GM12878 (cell line): ENCODE results near the gene TMCO1. TPM values are rescaled to one million over a fixed set of nuclear protein-coding genes. Genes with fewer than 3 reads are reported as not detected.

Source experiments
- ATAC-seq: fragments of 200-7000 bp; cut with Tn5 transposase; 3 replicates; pipeline ENCODE4 v1.9.1; 2020; ENCODE audit warnings: mild to moderate bottlenecking, moderate library complexity
- BruUV-seq: library from RNA; stranded (reverse); fragments of 400-500 nt; replicated peaks from 2 replicates; lab custom pipeline; 2021; lab: Mats Ljungman, UMichigan
- CTCF ChIA-PET: fragments of 300-600 bp; sonication (Branson Sonifier 250); formaldehyde crosslinking; extraction: SDS; loops from one replicate; lab custom pipeline; 2021; ENCODE audit warnings: inconsistent platforms; lab: Yijun Ruan, JAX
- POLR2A ChIA-PET: fragments of 350-600 bp; formaldehyde crosslinking; extraction: SDS; loops from one replicate; lab custom pipeline; 2021; ENCODE audit warnings: inconsistent platforms; lab: Charles Lee
- RAD21 ChIA-PET: fragments of 300-600 bp; sonication (Branson Sonifier 250); formaldehyde crosslinking; loops from one replicate; lab custom pipeline; 2023; ENCODE audit warnings: antibody characterized with exemption; ENCODE audit not compliant: unreplicated experiment; lab: Charles Lee
- SMC1A ChIA-PET: fragments of 300-600 bp; sonication (Branson Sonifier 250); formaldehyde crosslinking; loops from one replicate; lab custom pipeline; 2023; ENCODE audit not compliant: unreplicated experiment, uncharacterized antibody; lab: Charles Lee
- DNase-seq: peaks from one replicate; pipeline ENCODE4 v3.0.0-alpha.2; 2011; ENCODE audit warnings: low read depth, low spot score
- FAIRE-seq: peaks from 3 replicates; lab custom pipeline; 2011; peaks lifted over from hg19 to GRCh38; lab: Jason Lieb, UNC
- H2AFZ ChIP-seq: 2 replicates; pipeline ENCODE4 v1.6.0; 2011; ENCODE audit warnings: low read depth, low read length, control low read depth; ENCODE audit not compliant: control insufficient read depth
- H3K27ac ChIP-seq: 2 replicates; pipeline ENCODE4 v1.5.1; 2011; ENCODE audit warnings: control low read depth; ENCODE audit not compliant: control insufficient read depth, insufficient read depth
- H3K27me3 ChIP-seq, 2 experiments: replicated peaks in 1 of 2; 2 replicates each; pipeline versions ENCODE4 v1.6.0 to v1.6.1; 2011; ENCODE audit warnings: low read length in 1 of 2; ENCODE audit not compliant: control insufficient read depth in 2 of 2, insufficient read depth in 2 of 2
- H3K36me3 ChIP-seq, 2 experiments: 2 replicates each; pipeline ENCODE4 v1.5.1; 2011; ENCODE audit warnings: low read length in 1 of 2; ENCODE audit not compliant: control insufficient read depth in 2 of 2, insufficient read depth in 2 of 2
- H3K4me1 ChIP-seq: 2 replicates; pipeline ENCODE4 v1.6.1; 2011; ENCODE audit warnings: mild to moderate bottlenecking, low read length, moderate library complexity, mixed read lengths; ENCODE audit not compliant: control insufficient read depth, insufficient read depth
- H3K4me2 ChIP-seq: 2 replicates; pipeline ENCODE4 v1.6.0; 2011; ENCODE audit warnings: control low read depth; ENCODE audit not compliant: control insufficient read depth, insufficient read depth
- H3K4me3 ChIP-seq: fragments of 200-600 bp; sonication (generic); 2 replicates; pipeline ENCODE4 v1.5.1; 2016
- H3K79me2 ChIP-seq: 2 replicates; pipeline ENCODE4 v1.6.0; 2011; ENCODE audit warnings: low read length; ENCODE audit not compliant: control insufficient read depth, insufficient read depth
- H3K9ac ChIP-seq: 2 replicates; pipeline ENCODE4 v1.8.0; 2011; ENCODE audit warnings: low read length, control low read depth, mixed read lengths; ENCODE audit not compliant: control insufficient read depth, insufficient read depth
- H3K9me3 ChIP-seq: replicated peaks from 3 replicates; pipeline ENCODE4 v1.5.1; 2011; ENCODE audit warnings: mild to moderate bottlenecking, low read length; ENCODE audit not compliant: control insufficient read depth, insufficient read depth
- H4K20me1 ChIP-seq: 2 replicates; pipeline ENCODE4 v1.6.0; 2011; ENCODE audit not compliant: control insufficient read depth, insufficient read depth
- CBX3 ChIP-seq: fragments of 200-600 bp; sonication (generic); IDR thresholded peaks from 2 replicates; pipeline ENCODE4 v1.6.1; 2016; ENCODE audit warnings: low read depth, borderline replicate concordance
- CREB1 ChIP-seq: IDR thresholded peaks from 2 replicates; pipeline ENCODE4 v1.6.1; 2012; ENCODE audit warnings: low read depth, mild to moderate bottlenecking, inconsistent platforms
- CREM ChIP-seq: IDR thresholded peaks from 2 replicates; pipeline ENCODE4 v1.6.1; 2014; ENCODE audit warnings: antibody characterized with exemption, low read depth
- HCFC1 ChIP-seq: fragments of 150-350 bp; IDR thresholded peaks from 2 replicates; pipeline ENCODE4 v1.6.1; 2014; ENCODE audit warnings: low read length
- IKZF1 ChIP-seq: fragments of 450-650 bp; conservative IDR thresholded peaks from 2 replicates; pipeline ENCODE4 v1.6.1; 2017; ENCODE audit warnings: antibody characterized with exemption, mild to moderate bottlenecking
- IRF4 ChIP-seq: IDR thresholded peaks from 2 replicates; pipeline ENCODE4 v1.6.1; 2011; ENCODE audit warnings: low read depth, low read length
- PAX5 ChIP-seq: IDR thresholded peaks from 2 replicates; pipeline ENCODE4 v1.6.1; 2011; ENCODE audit warnings: low read depth, low read length, borderline replicate concordance
- RFX5 ChIP-seq: IDR thresholded peaks from 2 replicates; pipeline ENCODE4 v1.6.1; 2011; ENCODE audit warnings: low read depth, low read length, improper control_type of control experiment
- RUNX3 ChIP-seq: IDR thresholded peaks from 2 replicates; pipeline ENCODE4 v1.6.1; 2012; ENCODE audit warnings: low read length, inconsistent platforms
- SMC3 ChIP-seq: IDR thresholded peaks from 2 replicates; pipeline ENCODE4 v1.6.1; 2011; ENCODE audit warnings: low read length, improper control_type of control experiment, borderline replicate concordance
- STAT1 ChIP-seq: fragments of 450-650 bp; conservative IDR thresholded peaks from 2 replicates; pipeline ENCODE4 v1.6.1; 2014; ENCODE audit warnings: antibody characterized with exemption, mild to moderate bottlenecking
- WGBS: methylation state at CpG from one replicate; pipeline ENCODE4 v1.1.6; 2016; ENCODE audit warnings: low lambda C conversion rate; ENCODE audit not compliant: insufficient replicate concordance, insufficient coverage; ENCODE audit errors: missing lambda C conversion rate; 5-methylcytosine and 5-hydroxymethylcytosine counted together
- in situ Hi-C: fragments of 300-500 bp; cut with MboI; formaldehyde crosslinking; loops from 9 replicates; pipeline ENCODE4 v1.14.3; 2018; ENCODE audit warnings: mixed read lengths
- intact Hi-C: fragments of 100-400 bp; cut with micrococcal nuclease; formaldehyde crosslinking; loops from one replicate; pipeline ENCODE4 v1.14.2; 2022; ENCODE audit not compliant: unreplicated experiment
- polyA plus RNA-seq, 11 experiments: library from polyadenylated mRNA; depleted of rRNA in 4 of 11; unstranded in 6 of 11; stranded (reverse) in 5 of 11; fragments of >200 nt; fragmentation: Nextera tagmentation in 4 of 11; fragmentation: Illumina TruSeq in 1 of 11; extraction: Ambion mirVana in 4 of 11; extraction: Trizol in 1 of 11; gene quantifications; 1 replicate in 1 of 11; 2 replicates in 10 of 11; pipeline versions ENCODE4 v1.2.1 to v1.2.3, GENCODE V29; 2011 to 2016; ENCODE audit warnings: inconsistent platforms in 2 of 11, missing spikeins in 2 of 11, low read depth in 1 of 11
- total RNA-seq, 4 experiments: library from RNA; depleted of rRNA in 3 of 4; stranded (reverse); fragments of >200 nt in 3 of 4; fragmentation: Illumina TruSeq in 1 of 4; extraction: Trizol in 1 of 4; gene quantifications; 2 replicates each; pipeline versions ENCODE4 v1.2.1 to v1.2.3, GENCODE V29; 2013 to 2021
- TF ChIP-seq, protein P1 (sequence below): fragments of 450-650 bp; IDR thresholded peaks from 2 replicates; pipeline ENCODE4 v1.6.1; 2017; ENCODE audit warnings: antibody characterized with exemption, mild to moderate bottlenecking, moderate library complexity

TMCO1 gene
- total and polyA plus RNA-seq, 10 of the 15 experiments (the other 5 are each of a cell fraction or from before 2014, with no cell fraction given): 50.3 to 253 (median 126) TPM

GRCh38 chr1:165742194-165742593, 26.5 kb downstream of the TMCO1 start:
- BruUV-seq: no TSS peak
- no peaks in the 10 kb centered on the region for H3K9me3 ChIP-seq
- no peak overlapping the region for H2AFZ ChIP-seq
- no peak overlapping the region for H3K4me3 ChIP-seq
- ChIA-PET SMC1A (interaction anchor here (1.1 to 3.4 kb wide), 3 partner anchors 8 to 130 kb away, joined by 3 to 13 read pairs (median 3); no protein-coding TSS in a partner anchor), RAD21 (no interaction called here), CTCF (interaction anchor here (0.7 to 2.6 kb wide), 5 partner anchors 12 to 200 kb away, joined by 3 to 7 read pairs (median 3); no protein-coding TSS in a partner anchor), POLR2A (interaction anchor here (0.8 kb wide), 1 partner anchor 11 kb away, joined by 3 read pairs; no protein-coding TSS in a partner anchor)
- 0 out of 2 replicates have a peak, but pooled peaks cover 1% of the 10 kb centered on the region for H3K79me2 ChIP-seq
- no peak for FAIRE-seq
- no peak for DNase-seq
- TF ChIP-seq PAX5 (no peak), IKZF1 (no peak), STAT1 (no peak), CBX3 (no peak), CREM (no peak), RUNX3 (no peak), SMC3 (no peak), RFX5 (no peak), CREB1 (no peak), HCFC1 (no peak), IRF4 (no peak)
- TF ChIP-seq, protein P1, sequence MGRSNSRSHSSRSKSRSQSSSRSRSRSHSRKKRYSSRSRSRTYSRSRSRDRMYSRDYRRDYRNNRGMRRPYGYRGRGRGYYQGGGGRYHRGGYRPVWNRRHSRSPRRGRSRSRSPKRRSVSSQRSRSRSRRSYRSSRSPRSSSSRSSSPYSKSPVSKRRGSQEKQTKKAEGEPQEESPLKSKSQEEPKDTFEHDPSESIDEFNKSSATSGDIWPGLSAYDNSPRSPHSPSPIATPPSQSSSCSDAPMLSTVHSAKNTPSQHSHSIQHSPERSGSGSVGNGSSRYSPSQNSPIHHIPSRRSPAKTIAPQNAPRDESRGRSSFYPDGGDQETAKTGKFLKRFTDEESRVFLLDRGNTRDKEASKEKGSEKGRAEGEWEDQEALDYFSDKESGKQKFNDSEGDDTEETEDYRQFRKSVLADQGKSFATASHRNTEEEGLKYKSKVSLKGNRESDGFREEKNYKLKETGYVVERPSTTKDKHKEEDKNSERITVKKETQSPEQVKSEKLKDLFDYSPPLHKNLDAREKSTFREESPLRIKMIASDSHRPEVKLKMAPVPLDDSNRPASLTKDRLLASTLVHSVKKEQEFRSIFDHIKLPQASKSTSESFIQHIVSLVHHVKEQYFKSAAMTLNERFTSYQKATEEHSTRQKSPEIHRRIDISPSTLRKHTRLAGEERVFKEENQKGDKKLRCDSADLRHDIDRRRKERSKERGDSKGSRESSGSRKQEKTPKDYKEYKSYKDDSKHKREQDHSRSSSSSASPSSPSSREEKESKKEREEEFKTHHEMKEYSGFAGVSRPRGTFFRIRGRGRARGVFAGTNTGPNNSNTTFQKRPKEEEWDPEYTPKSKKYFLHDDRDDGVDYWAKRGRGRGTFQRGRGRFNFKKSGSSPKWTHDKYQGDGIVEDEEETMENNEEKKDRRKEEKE: no peak
- H3K36me3 ChIP-seq: peaks cover 2 to 18% of the 10 kb centered on the region in 2 experiments
- H3K27me3 ChIP-seq: no peaks in the 10 kb centered on the region
- no peak for ATAC-seq
- H3K4me1 ChIP-seq: peaks cover 12% of the 10 kb centered on the region
- H3K9ac ChIP-seq: no peak overlapping the region
- H3K4me2 ChIP-seq: no peak overlapping the region
- WGBS: 97% methylated on average over 8 of the region's 8 CpGs
- intact Hi-C loops: no loop called here
- in situ Hi-C loops: no loop called here
- no peak overlapping the region for H3K27ac ChIP-seq
- H4K20me1 ChIP-seq: no peaks in the 10 kb centered on the region
